ENCODE data around the gene RPS6KA5.
A peak's percentile ranks its signal among the peaks of the same experiment; 100 is the strongest.
"Not testable (repeated sequence)": the region's sequence is repeated elsewhere in the genome, so short reads cannot be mapped to it uniquely, and the experiment has no call there.

The RPS6KA5 gene

DNA sequence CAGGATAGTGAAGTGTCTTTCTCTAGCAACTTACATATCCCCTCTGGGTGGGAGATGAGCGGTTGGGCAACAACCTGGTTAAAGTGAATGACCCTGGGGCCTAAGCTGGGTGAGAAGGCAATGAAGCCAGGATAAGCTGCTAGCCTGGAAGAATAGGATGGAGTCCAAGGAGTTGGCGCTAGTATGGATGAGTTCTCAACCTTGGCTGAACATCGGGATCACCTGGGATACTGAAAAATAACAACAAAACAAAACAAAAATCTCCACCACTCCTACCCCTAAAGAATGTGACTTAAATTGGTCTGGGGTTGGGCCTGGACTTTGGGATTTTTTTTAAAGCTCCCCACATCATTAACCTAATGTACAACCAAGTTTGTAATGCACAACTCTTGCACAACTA lies 4.8 kb upstream of the RPS6KA5 start:
- no peak for DNase-seq (ENCODE audit: low read depth)

DNA sequence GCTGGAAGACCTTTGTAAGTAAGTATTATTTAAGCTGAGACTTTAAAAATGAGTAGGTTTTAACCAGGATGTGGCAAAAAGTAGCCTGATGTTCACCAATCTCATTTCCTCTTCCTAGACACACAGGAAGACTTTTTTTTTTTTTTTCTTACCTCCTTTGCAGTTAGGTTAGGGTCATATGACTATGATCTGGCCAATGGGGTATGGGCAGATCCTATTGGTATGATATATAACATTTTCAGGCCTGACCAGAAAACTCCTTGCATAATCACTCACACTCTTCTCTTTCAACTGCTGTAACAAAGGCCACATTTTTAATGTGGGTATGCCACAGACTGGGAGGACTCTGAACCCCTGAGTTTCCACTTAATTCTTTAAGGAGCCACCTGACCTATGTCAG lies 2.7 kb upstream of the RPS6KA5 start:
- DNase-seq (ENCODE audit: low read depth): no peak

DNA sequence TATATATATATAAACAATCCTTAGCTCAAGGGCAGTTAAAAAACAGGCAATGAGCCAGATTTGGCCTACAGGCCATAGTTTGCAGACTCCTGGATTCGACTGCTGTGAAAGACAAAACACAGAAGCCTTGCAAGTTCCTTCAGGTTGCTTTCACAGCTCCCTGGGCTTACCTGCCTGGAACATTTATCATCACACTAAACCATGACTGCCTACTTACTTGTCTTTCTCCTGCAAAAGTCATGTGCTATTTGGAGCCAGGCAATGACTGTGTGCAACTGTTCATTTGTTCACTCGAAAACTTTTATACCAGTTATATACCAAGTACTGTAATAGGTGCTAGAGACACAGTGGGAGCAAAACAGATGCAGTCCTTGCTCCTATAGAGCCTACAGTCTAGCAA lies 2.2 kb upstream of the RPS6KA5 start:
- no peak for DNase-seq (ENCODE audit: low read depth)

DNA sequence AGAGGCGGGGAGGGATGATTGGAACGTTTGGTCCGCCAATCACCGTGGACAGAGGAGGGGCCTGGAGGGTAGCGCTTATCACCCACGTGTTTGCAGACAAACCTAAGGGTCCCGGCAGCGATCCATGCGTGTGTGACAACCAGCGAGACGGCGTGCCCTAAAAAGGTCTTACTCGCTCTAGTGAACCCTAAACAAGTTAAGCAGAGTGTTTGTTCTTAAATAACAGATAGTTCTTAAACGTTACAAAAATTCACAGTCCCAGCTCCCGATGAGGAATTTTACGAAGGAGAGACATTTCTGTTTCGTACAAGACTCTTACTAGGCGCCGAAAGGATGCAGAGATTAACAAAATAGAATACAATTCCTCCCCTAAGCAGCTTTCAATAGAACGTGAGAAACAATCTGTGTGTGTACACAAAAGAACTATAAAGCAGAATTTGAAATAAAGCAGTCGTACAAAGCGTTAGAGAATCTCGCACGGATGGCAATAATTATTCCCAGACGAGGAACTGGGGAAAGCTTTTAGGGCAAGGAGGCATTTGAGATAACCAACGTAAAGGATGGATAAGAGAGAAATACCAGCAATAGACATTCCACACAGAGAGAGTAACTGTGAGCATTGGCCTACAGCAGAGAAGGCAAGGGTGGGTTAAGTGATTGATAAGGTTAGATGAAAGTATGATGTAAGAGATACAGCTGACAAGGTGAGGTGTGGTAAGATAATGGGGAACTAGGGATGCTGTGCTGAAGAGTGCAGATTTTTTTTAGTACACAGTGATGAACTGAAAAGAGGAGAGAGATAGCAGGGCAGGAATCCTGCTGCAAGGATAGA lies 831 bp upstream of the RPS6KA5 start:
- DNase-seq (ENCODE audit: low read depth): no peak

DNA sequence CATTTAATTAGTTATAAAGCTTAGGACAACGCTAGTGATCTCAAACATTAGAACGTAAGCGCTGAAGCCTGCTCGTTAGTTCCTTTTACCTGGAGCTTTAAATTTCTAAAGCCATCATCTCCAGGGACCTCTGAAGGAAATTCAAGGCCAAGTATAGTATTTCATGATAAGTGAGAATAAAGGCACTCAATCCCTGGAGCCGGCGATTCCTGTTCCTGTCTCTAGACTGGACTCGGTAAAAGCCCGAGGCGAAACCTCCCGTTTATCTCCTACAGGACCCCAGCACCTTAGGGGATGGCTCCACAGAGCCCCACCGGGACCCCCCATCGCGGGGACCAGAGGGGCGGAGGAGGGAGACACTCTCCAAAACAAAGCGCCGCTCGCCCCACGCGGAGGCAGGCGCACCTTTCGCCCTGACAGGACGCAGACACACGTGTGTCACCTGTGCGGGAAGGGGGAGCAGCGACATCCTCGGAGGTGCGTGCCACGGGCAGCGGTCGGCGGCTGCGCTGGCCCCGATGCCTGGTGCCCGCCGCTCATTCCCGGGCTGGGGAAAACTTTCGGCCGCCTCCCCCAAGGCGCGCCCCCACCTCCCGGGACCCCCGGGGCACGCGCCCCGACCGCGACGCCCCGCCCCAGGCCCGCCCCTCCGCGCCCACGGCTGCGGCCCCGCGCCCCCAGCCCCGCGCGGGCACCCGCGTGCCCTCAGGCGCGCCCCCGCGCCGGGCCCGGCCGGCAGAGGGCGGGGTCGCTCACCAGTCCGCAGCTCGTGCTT lies 678 bp downstream of the RPS6KA5 start:
- peak; percentile 9 for DNase-seq (ENCODE audit: low read depth)

DNA sequence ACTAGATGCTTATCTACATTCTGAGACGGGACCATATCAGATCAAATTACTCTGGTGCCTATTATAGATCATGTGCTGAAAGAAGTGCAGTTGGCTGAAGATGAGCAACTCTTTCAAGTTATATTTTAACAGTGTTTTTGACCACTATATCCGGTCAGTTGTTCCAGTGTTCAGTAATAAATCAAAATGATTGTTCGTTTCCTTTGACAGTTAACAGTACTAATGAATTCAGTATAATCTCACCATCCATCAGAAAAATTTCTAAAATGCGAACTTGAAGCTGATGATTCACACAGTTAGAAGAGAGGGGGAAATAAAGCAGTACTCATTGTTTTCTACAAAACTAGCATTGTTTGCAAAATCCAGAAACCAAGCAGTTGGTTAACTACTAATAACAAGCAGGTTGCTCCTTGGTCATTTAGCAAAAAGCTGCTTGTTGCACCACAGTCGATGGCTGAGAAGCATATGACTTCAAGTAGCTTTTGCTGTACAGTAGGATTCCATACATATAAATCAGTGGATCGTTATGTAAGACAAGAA lies 2.3 kb downstream of the RPS6KA5 start:
- no peak for DNase-seq (ENCODE audit: low read depth)

DNA sequence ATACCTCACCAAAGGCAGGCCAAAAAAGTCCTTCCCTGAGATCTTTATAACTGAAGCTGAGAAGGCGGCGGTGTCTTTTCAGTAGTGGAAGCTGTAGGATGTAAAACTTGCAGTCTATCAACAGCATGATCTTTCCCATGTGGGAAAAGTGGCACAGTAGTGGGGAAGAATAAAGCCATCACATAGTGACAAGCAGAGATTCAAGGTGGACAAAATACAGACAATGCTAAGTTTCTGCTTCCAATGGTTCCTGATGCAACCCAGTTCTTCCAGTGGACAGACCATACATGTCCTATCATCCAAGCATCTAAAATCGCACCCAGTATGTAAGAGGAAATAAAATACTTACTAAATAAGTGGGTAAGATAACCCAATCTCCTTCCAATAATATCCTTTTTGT lies 4.1 kb downstream of the RPS6KA5 start:
- no peak for DNase-seq (ENCODE audit: low read depth)

DNA sequence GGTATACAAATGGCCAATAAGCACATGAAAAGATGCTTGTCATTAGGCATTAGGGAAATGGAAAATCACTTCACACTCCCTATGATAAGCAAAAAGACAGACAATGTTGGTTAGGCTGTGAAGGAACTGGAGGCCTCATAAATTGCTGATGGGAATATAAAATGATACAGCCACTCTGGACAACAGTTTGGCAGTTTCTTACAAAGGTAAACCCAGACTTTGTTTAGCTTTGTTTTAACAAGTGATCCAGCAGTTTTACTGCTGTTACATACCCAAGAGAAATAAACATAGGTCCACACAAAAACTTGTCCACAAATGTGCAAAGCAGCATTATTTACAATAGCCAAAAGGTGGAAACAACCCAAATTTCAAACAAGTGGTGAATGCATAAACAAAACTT lies 5.4 kb downstream of the RPS6KA5 start:
- DNase-seq (ENCODE audit: low read depth): no peak

DNA sequence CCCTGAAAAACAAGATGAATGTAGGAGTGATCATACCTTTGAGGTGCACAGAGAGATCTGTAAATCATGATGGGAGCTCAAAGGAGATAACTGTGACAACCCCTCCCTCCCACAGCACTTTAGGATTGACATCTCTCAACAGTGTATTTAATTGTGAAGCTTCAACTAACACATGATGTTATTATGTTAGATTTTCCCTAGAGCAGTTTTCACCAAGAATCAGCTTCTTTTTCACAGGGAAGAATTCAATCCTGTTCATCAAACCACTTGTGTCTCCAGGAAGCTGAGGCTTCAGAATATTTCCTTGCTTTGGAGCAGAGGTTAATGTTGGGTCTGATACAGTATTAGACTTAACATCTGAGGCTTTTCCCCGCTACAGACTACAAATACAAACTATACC lies 11.8 kb downstream of the RPS6KA5 start:
- DNase-seq (ENCODE audit: low read depth): no peak

DNA sequence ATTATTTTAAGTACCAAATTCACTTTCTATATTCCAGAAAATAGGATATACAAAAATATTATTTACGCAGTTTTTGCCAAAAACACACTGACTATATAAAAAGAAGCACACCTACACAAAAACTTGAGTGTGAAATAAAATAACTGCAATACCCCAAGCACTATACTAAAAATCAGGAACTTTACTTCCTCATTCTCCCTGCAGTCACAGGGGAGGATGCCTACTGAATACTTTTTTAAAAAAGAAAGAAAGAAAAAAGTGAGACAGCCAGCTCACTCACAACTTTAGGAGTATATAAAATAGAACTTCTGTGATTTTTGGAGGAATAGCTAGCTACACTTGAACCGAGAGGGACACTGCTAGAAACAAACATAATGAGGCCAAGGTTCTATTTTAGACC lies 12.2 kb downstream of the RPS6KA5 start:
- no peak for DNase-seq (ENCODE audit: low read depth)

DNA sequence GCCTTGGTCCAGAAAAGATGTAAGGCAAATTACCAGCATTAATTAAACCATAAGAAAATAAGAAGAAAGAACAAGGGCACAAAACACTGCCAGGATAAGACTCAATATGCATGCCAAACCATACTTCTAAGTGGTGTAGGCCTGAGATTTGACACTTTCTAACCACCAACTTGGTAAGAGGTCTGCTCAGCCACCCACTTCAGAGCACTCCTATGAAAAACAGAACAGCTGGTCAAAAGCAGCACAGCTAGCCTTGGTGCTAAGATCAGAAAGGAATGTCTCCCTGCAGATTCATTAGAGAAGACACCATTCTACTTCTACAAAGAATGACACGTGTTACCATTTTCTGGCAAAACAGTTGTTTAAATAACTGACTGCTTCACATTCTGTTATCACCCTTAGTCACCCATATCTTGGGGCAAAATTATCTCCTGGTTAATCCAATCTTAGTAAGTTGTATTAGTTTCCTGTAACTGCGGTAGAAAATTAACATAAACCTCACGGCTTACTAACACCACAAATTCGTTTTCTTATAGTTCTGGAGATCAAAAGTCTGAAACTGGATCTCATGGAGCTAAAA lies 13.2 kb downstream of the RPS6KA5 start:
- DNase-seq (ENCODE audit: low read depth): no peak

DNA sequence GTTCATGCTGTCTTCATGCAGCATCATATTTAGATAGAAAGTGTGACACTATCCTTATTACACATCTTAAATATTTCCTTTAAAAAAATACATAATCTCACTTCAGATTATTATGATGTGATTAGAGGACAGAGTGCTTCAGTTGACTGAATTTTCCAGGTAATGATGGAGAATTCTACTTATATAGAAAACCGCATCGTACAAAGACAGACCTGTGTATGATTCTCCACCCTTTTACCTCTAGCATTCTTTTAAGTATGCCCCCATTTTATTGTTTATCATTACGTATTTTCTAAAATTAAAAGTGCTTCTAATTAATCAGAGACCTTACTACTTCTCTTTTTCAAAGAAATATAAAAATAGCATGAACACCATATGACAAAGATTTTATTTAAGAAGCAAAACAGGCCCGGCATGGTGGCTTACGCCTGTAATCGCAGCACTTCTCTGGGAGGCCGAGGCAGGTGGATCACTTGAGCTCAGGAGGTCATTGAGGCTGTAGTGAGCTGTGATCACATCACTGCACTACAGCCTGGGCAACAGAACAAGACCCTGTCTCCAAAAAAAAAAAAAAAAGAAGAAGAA lies 13.9 kb downstream of the RPS6KA5 start:
- no peak for DNase-seq (ENCODE audit: low read depth)

DNA sequence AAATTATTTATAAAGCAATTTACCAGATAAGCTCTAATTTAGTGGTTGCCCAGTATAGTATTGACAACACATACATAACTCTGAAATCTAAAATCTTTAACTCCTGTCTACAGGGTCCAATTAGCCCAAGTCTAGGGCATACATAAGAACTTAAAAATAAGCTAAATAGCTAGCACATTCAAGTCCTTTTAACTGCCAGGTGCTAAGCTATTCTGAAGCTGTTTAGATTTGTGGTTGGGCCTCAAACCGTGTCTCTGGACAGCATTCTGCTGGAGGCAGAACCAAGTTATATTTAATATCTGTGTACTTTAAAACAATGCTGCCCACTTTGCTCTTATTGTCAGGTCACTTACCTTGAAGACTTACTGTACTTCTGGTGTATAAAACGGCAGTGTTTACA lies 19.0 kb downstream of the RPS6KA5 start:
- DNase-seq (ENCODE audit: low read depth): no peak

DNA sequence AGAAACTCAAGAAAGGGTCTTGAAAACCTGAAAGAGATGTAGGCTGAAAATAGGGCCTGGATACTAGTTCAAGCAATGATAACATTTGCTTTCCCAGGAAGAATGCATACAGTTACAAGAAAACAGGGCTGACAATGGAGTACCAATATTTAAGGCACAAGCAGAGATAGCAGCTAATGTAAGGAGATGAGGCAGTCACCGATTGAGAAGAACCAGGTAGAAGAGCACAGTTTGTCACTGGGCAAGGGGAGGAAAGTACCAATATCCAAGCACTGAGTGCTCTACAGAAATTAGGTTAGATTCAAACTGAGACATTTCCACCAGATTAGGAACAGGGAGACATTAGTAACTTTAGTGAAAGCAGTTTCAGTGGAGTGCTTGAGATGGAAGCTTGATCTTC lies 19.9 kb downstream of the RPS6KA5 start:
- DNase-seq (ENCODE audit: low read depth): no peak

DNA sequence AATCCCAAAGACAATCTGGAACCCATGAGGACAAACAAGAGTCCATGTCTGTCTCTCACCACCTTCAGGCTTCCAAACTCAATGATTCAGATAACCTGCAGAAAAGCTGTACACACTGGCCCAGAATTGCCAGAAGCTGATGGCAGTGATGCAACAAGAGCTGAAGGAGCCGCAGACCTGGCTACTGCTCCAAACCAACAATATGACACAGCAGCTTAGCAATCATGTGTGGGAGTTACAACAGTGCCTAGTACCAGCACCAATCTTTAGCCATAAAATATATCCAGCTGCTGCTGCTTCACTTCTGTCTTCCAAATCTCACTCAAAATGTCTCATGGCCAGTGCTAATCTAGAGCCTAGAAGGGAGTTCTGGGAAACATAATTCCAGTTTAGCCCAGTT lies 22.0 kb downstream of the RPS6KA5 start:
- peak; percentile 4 for DNase-seq (ENCODE audit: low read depth)

DNA sequence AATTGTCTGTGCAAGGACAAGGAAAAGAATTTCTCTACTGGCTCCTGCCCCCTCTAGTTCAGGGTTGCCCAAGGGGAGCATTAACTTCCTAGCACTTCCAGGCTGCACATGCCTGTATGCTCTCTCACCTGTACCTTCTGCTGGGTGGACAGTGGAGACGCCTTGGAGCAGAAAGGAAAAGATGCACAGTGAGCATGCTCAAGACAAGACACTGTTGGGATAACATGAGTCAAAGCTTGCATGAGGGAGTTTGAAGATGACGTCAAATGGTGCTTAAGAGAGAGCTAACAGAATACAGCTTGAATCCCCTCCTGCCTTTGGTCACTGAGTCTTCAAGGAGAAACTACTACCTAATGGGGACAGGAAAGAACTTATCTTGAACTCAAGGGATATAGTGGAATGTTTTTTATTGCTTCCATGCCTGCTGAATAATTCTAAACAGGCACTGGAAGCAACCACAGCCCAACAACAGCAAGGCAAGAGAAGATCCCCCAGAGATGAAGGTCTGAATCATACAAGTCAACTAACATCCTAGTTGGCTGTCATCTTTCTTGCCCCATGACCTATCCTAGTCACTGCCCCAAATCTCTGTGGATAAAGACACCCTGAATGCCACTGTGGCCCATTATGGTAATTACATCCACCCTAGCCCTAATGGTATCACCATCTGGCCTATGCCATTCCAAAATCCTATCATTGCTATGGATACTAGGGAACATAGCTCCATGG lies 23.5 kb downstream of the RPS6KA5 start:
- no peak for DNase-seq (ENCODE audit: low read depth)

DNA sequence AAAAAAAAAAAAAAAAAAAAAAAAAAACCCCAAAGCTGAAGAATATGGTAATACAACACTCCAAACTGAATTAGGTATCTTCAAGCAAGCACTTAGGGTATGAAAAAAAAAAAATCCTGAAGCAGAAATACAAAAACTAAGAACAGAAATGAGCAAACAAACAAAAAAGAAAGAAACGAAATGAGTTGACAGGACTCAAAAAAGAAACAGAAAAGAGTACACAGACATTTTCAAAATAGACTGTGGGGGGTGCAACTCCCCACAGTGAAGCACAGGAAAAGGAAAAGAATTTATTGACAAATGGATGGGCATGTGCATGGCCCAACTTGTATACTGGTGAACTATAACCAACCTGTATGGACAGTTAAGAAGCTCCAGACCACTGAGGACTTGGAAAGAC lies 24.6 kb downstream of the RPS6KA5 start:
- DNase-seq (ENCODE audit: low read depth): no peak

DNA sequence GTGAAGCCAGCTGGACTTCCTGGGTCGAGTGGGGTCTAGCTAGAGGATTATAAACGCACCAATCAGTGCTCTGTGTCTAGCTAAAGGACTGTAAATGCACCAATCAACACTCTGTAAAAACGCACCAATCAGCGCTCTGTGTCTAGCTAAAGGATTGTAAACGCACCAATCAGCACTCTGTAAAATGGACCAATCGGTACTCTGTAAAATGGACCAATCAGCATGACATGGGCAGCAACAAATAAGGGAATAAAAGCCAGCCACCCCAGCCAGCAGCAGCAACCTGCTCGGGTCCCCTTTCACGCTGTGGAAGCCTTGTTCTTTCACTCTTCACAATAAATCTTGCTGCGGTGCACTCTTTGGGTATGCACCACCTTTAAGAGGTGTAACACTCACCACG lies 26.1 kb downstream of the RPS6KA5 start:
- DNase-seq (ENCODE audit: low read depth): not testable (repeated sequence)

DNA sequence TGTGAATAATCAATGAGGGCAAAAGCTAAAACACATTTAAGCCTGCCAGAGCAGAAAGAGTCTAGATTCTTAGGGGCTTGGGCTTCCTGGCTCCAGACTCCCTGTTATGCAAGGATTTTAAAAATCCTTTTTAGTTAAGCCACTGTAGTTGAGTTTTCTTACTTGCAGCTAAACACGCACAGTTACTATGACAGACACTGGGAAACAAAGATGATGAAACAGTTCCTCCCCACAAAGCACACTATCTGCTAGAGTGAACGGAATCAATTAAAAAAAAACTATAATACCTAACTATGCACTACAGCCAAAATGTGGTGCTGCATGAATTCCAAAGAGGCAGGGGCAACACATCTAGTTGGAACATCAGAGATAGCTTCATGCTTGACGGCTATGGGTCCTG lies 28.2 kb downstream of the RPS6KA5 start:
- no peak for DNase-seq (ENCODE audit: low read depth)

DNA sequence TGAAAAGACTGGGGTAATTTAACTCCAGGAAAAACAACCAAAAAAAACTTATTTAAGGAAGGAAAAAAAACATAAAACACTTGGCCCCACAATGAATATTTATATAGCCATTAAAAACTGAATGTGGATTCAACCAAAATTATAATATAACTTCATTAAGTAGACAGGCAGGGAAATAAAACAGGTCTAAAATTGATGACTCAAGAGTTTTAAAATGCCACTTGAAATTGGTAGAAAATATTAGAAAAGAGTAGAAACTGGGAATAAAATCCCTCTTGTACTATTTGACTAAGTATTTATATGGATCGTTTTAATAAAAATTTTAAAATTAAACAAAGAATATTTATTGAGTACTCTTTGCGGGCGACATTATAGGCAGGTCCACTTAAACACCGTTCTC lies 28.8 kb downstream of the RPS6KA5 start:
- DNase-seq (ENCODE audit: low read depth): no peak

DNA sequence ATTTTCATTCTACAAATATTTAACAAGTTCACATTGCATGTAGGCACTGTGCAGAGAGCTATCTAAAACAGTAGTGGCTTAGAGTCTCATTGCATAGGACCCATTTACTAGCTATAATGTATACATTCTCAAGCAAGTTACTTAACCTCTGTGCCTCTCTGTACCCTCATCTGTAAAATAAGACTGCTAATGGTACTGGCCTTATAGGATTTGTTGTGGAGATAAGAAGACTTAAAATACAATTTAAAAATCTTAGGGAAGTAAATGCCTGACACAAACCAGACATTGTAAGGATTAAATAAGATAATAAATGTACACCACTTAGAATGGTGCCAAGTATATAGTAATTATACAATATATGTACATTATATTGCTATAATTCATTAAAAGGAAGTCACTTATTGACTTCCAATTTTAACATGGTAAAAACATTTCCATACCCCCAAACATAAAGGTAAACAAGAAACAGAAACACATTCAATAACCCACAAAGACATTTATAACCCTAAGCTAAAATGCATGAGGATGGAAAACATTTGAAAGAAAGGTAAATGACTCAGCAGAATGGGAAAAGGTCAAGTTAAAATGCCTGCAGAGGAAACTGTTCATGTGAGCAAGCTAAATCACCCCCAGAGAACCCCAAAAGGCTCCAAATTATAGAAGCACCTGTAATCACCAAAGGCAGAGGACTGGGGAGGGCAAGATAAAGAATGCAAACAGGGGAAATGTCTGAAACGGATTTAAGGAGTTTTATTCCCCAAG lies 30.8 kb downstream of the RPS6KA5 start:
- no peak for DNase-seq (ENCODE audit: low read depth)

All from fibroblast of the conjunctiva (primary cell).